Neural progenitor cell (in vitro differentiated cells): ENCODE data around the gene DPT. TPM values are rescaled to one million over a fixed set of nuclear protein-coding genes. Genes with fewer than 3 reads are reported as not detected.

Source experiments
- DNase-seq: peaks from one replicate; pipeline ENCODE4 v3.0.0-alpha.2; 2016; ENCODE audit warnings: low spot score
- H2AFZ ChIP-seq: fragments of 200-600 bp; sonication (generic); replicated peaks from 2 replicates; pipeline ENCODE4 v1.6.1; 2016; ENCODE audit warnings: antibody characterized with exemption
- H3F3A ChIP-seq: fragments of 200-600 bp; sonication (generic); 2 replicates; pipeline ENCODE4 v1.6.1; 2016; ENCODE audit warnings: antibody characterized with exemption, low read depth
- H3K27ac ChIP-seq: fragments of 200-600 bp; sonication (generic); 2 replicates; pipeline ENCODE4 v1.5.1; 2016; ENCODE audit warnings: mild to moderate bottlenecking
- H3K27me3 ChIP-seq: fragments of 200-600 bp; sonication (generic); 2 replicates; pipeline ENCODE4 v1.6.1; 2016; ENCODE audit warnings: mild to moderate bottlenecking, moderate library complexity
- H3K36me3 ChIP-seq: fragments of 200-600 bp; sonication (generic); 2 replicates; pipeline ENCODE4 v1.5.1; 2016
- H3K4me1 ChIP-seq: fragments of 200-600 bp; sonication (generic); 2 replicates; pipeline ENCODE4 v1.6.1; 2016; ENCODE audit warnings: mixed run types
- H3K4me2 ChIP-seq: fragments of 200-600 bp; sonication (generic); 2 replicates; pipeline ENCODE4 v1.6.1; 2016
- H3K4me3 ChIP-seq: fragments of 200-600 bp; sonication (generic); 2 replicates; pipeline ENCODE4 v1.5.1; 2016
- H3K79me2 ChIP-seq: fragments of 200-600 bp; sonication (generic); 2 replicates; pipeline ENCODE4 v1.6.1; 2016; ENCODE audit warnings: low read depth
- H3K9ac ChIP-seq: fragments of 200-600 bp; sonication (generic); 2 replicates; pipeline ENCODE4 v1.6.1; 2016
- H3K9me3 ChIP-seq: fragments of 200-600 bp; sonication (generic); 2 replicates; pipeline ENCODE4 v1.5.1; 2016; ENCODE audit warnings: low read depth
- H4K20me1 ChIP-seq: fragments of 200-600 bp; sonication (generic); 2 replicates; pipeline ENCODE4 v1.6.1; 2016; ENCODE audit warnings: low read depth
- H3K27ac Mint-ChIP-seq: 3 replicates; pipeline ENCODE4 v1.8.0; 2021; ENCODE audit warnings: mixed read lengths
- H3K27me3 Mint-ChIP-seq: 2 replicates; pipeline ENCODE4 v1.8.0; 2022; ENCODE audit warnings: low read depth, mild to moderate bottlenecking, inconsistent platforms, moderate library complexity, mixed read lengths; ENCODE audit not compliant: insufficient read depth
- H3K36me3 Mint-ChIP-seq: 3 replicates; pipeline ENCODE4 v1.8.0; 2021; ENCODE audit warnings: mixed read lengths
- H3K4me1 Mint-ChIP-seq: 3 replicates; pipeline ENCODE4 v1.8.0; 2021; ENCODE audit warnings: mixed read lengths
- H3K4me3 Mint-ChIP-seq: 3 replicates; pipeline ENCODE4 v1.8.0; 2021; ENCODE audit warnings: mild to moderate bottlenecking, moderate library complexity, mixed read lengths
- H3K9me3 Mint-ChIP-seq: 3 replicates; pipeline ENCODE4 v1.8.0; 2020; ENCODE audit warnings: mixed read lengths
- EZH2 ChIP-seq: fragments of 200-600 bp; sonication (generic); IDR thresholded peaks from 2 replicates; pipeline ENCODE4 v1.6.1; 2017; ENCODE audit warnings: antibody characterized with exemption, mild to moderate bottlenecking, moderate library complexity
- EZH2phosphoT487 ChIP-seq: fragments of 200-600 bp; sonication (generic); IDR thresholded peaks from 2 replicates; pipeline ENCODE4 v1.6.1; 2017; ENCODE audit warnings: antibody characterized with exemption
- total RNA-seq: library from RNA; depleted of rRNA; stranded (reverse); fragments of >200 nt; gene quantifications from 2 replicates; pipeline ENCODE4 v1.2.3, GENCODE V29; 2015; ENCODE audit warnings: low replicate concordance
- TF ChIP-seq, protein P1 (sequence below): fragments of 200-600 bp; sonication (generic); IDR thresholded peaks from 2 replicates; pipeline ENCODE4 v1.5.1; 2017; ENCODE audit warnings: antibody characterized with exemption, mild to moderate bottlenecking

DPT gene
- total RNA-seq, 1 donor from 2014 or later = not detected

- H3K79me2 ChIP-seq = no peaks in the 10 kb centered on the region
- Mint-ChIP-seq H3K4me3 (no peak overlapping the region), H3K27me3 (peaks cover 2% of the 10 kb centered on the region), H3K36me3 (no peaks in the 10 kb centered on the region), H3K4me1 (no peaks in the 10 kb centered on the region), H3K9me3 (no peaks in the 10 kb centered on the region), H3K27ac (no peak overlapping the region)
- no peak for DNase-seq
- H3F3A ChIP-seq = no peaks in the 10 kb centered on the region
- no peak for TF ChIP-seq EZH2phosphoT487
- TF ChIP-seq, protein P1, sequence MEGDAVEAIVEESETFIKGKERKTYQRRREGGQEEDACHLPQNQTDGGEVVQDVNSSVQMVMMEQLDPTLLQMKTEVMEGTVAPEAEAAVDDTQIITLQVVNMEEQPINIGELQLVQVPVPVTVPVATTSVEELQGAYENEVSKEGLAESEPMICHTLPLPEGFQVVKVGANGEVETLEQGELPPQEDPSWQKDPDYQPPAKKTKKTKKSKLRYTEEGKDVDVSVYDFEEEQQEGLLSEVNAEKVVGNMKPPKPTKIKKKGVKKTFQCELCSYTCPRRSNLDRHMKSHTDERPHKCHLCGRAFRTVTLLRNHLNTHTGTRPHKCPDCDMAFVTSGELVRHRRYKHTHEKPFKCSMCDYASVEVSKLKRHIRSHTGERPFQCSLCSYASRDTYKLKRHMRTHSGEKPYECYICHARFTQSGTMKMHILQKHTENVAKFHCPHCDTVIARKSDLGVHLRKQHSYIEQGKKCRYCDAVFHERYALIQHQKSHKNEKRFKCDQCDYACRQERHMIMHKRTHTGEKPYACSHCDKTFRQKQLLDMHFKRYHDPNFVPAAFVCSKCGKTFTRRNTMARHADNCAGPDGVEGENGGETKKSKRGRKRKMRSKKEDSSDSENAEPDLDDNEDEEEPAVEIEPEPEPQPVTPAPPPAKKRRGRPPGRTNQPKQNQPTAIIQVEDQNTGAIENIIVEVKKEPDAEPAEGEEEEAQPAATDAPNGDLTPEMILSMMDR = no peak
- no peak for TF ChIP-seq EZH2
- H3K27ac ChIP-seq = no peak overlapping the region
- H3K36me3 ChIP-seq = no peaks in the 10 kb centered on the region
- no peaks in the 10 kb centered on the region for H3K9me3 ChIP-seq
- H3K4me3 ChIP-seq = no peak overlapping the region
- H3K27me3 ChIP-seq = no peaks in the 10 kb centered on the region
- H4K20me1 ChIP-seq = no peaks in the 10 kb centered on the region
- H3K4me2 ChIP-seq = no peak overlapping the region
- no peaks in the 10 kb centered on the region for H3K4me1 ChIP-seq
- H2AFZ ChIP-seq = no peak overlapping the region
- H3K9ac ChIP-seq = no peak overlapping the region
Observed at GRCh38 chr1:168654198-168654915, 74.6 kb downstream of the DPT start.

DNA sequence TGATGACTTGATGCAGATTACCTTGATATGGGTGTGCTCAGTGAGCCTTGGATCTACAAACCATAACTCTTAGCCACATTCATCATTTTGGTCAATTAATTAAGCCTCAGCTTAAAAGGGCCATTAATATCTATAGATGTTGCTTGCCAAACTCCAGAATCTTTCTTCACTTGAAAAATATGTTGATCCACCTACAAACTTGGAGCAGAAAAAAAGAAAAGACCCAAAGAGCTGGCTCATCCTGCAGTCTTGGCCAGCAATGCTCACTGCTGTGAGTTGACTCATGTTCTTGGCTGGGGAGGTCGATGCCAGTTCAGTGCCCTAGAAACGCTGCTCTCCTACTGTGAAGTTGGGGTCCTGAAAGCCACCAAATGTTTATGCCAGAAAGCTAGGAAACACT lies 75.4 kb downstream of the DPT start:
- Histone ChIP-seq H3F3A (no peaks in the 10 kb centered on the region), H3K27ac (no peak overlapping the region), H4K20me1 (no peaks in the 10 kb centered on the region), H3K9me3 (no peaks in the 10 kb centered on the region), H3K4me1 (no peaks in the 10 kb centered on the region), H3K79me2 (no peaks in the 10 kb centered on the region), H3K9ac (no peak overlapping the region), H3K4me3 (no peak overlapping the region), H3K27me3 (no peaks in the 10 kb centered on the region), H3K4me2 (no peak overlapping the region), H3K36me3 (no peaks in the 10 kb centered on the region), H2AFZ (no peak overlapping the region)
- no peak overlapping the region for H3K4me3 Mint-ChIP-seq
- H3K36me3 Mint-ChIP-seq = no peaks in the 10 kb centered on the region
- H3K9me3 Mint-ChIP-seq = no peaks in the 10 kb centered on the region
- H3K27me3 Mint-ChIP-seq = peaks cover 2% of the 10 kb centered on the region
- no peaks in the 10 kb centered on the region for H3K4me1 Mint-ChIP-seq
- DNase-seq = no peak
- TF ChIP-seq EZH2phosphoT487 (no peak), EZH2 (no peak)
- TF ChIP-seq, protein P1 = no peak
- H3K27ac Mint-ChIP-seq = no peak overlapping the region

DNA sequence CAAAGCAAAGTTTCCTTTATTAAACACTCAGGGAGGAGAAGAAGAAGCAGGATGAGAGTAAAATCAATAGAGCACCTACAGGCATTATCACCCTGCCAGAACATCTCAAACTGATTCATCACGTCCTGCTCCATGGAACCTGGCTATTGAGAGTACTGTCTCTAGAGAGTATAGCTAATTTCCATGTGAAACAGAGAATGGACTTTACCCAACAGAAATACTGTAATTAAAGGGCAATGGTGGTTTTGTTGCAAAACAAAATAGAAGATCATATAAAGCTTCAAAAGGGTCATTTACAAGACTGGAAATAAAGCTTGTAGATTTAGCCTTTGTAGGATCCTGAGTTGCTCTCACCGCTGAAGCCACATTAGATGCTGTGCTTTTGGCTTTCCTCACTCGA lies 83.3 kb downstream of the DPT start:
- DNase-seq = no peak
- Mint-ChIP-seq H3K27ac (no peak overlapping the region), H3K9me3 (no peaks in the 10 kb centered on the region), H3K27me3 (peaks cover 6% of the 10 kb centered on the region), H3K4me3 (no peak overlapping the region), H3K36me3 (no peaks in the 10 kb centered on the region), H3K4me1 (no peaks in the 10 kb centered on the region)
- Histone ChIP-seq H3K9ac (no peak overlapping the region), H3K4me2 (no peak overlapping the region), H4K20me1 (no peaks in the 10 kb centered on the region), H3K36me3 (no peaks in the 10 kb centered on the region), H3K27ac (no peak overlapping the region), H3K4me1 (no peaks in the 10 kb centered on the region), H2AFZ (no peak overlapping the region), H3K9me3 (no peaks in the 10 kb centered on the region), H3K79me2 (no peaks in the 10 kb centered on the region), H3F3A (no peaks in the 10 kb centered on the region), H3K27me3 (no peaks in the 10 kb centered on the region), H3K4me3 (no peak overlapping the region)
- no peak for TF ChIP-seq EZH2phosphoT487
- no peak for TF ChIP-seq EZH2
- TF ChIP-seq, protein P1 = no peak

Other genes starting within 250 kb of the DPT start
- not detected in 2 replicates for gene XCL2, start 185.2 kb downstream of the DPT start, total RNA-seq
- 0.59 TPM in 1 of 2 replicates, not detected in the other for gene XCL1, start 152.6 kb downstream of the DPT start, total RNA-seq